Keratinocyte (primary cell): ENCODE results near the gene INIP. TPM values are rescaled to one million over a fixed set of nuclear protein-coding genes. Genes with fewer than 3 reads are reported as not detected.

ENCODE experiments used
- DNase-seq: peaks from one replicate; pipeline ENCODE4 v3.0.0-alpha.2; 2011; ENCODE audit warnings: low read depth, missing footprints, low spot score
- FAIRE-seq: peaks from 2 replicates; lab custom pipeline; 2011; peaks lifted over from hg19 to GRCh38; lab: Jason Lieb, UNC
- H2AFZ ChIP-seq: 2 replicates; pipeline ENCODE4 v1.6.0; 2012; ENCODE audit warnings: low read length, control low read depth, inconsistent platforms; ENCODE audit not compliant: control insufficient read depth
- H3K27ac ChIP-seq: 2 replicates; pipeline ENCODE4 v1.5.1; 2011; ENCODE audit warnings: low read length; ENCODE audit not compliant: control insufficient read depth, insufficient read depth
- H3K27me3 ChIP-seq: 3 replicates; pipeline ENCODE4 v1.6.0; 2011; ENCODE audit warnings: low read length; ENCODE audit not compliant: control insufficient read depth, insufficient read depth; ENCODE audit errors: extremely low read depth
- H3K36me3 ChIP-seq, 2 experiments: 2 replicates in 1 of 2; 3 replicates in 1 of 2; pipeline ENCODE4 v1.5.1; 2011; ENCODE audit warnings: low read length in 2 of 2, mild to moderate bottlenecking in 1 of 2; ENCODE audit not compliant: control insufficient read depth in 2 of 2, insufficient read depth in 2 of 2; ENCODE audit errors: extremely low read depth in 1 of 2
- H3K4me1 ChIP-seq: 3 replicates; pipeline ENCODE4 v1.5.1; 2011; ENCODE audit warnings: low read length; ENCODE audit not compliant: control insufficient read depth, insufficient read depth; ENCODE audit errors: extremely low read depth
- H3K4me2 ChIP-seq: 3 replicates; pipeline ENCODE4 v1.6.0; 2011; ENCODE audit warnings: low read depth, low read length; ENCODE audit not compliant: control insufficient read depth, insufficient read depth; ENCODE audit errors: extremely low read depth
- H3K4me3 ChIP-seq, 3 experiments: fragments of 200-600 bp in 1 of 3; sonication (generic) in 1 of 3; 2 replicates in 2 of 3; 3 replicates in 1 of 3; pipeline ENCODE4 v1.5.1; 2011 to 2016; ENCODE audit warnings: low read length in 3 of 3, mild to moderate bottlenecking in 3 of 3, control low read depth in 2 of 3, inconsistent platforms in 1 of 3, low read depth in 1 of 3, mixed read lengths in 1 of 3, mixed run types in 1 of 3, moderate library complexity in 1 of 3; ENCODE audit not compliant: control insufficient read depth in 2 of 3, insufficient read depth in 2 of 3; ENCODE audit errors: extremely low read depth in 1 of 3
- H3K79me2 ChIP-seq: 2 replicates; pipeline ENCODE4 v1.6.0; 2012; ENCODE audit warnings: low read length; ENCODE audit not compliant: control insufficient read depth, insufficient read depth
- H3K9ac ChIP-seq: 3 replicates; pipeline ENCODE4 v1.6.0; 2011; ENCODE audit warnings: low read length; ENCODE audit not compliant: control insufficient read depth, insufficient read depth; ENCODE audit errors: extremely low read depth
- H3K9me1 ChIP-seq: 3 replicates; pipeline ENCODE4 v1.6.0; 2011; ENCODE audit warnings: low read length; ENCODE audit not compliant: control insufficient read depth, insufficient read depth; ENCODE audit errors: extremely low read depth
- H3K9me3 ChIP-seq: 2 replicates; pipeline ENCODE4 v1.5.1; 2012; ENCODE audit warnings: low read depth, low read length; ENCODE audit not compliant: control insufficient read depth
- H4K20me1 ChIP-seq: 3 replicates; pipeline ENCODE4 v1.6.0; 2011; ENCODE audit warnings: low read length; ENCODE audit not compliant: control insufficient read depth, insufficient read depth; ENCODE audit errors: extremely low read depth
- EZH2 ChIP-seq: IDR thresholded peaks from one replicate; pipeline ENCODE4 v1.6.1; 2012; ENCODE audit warnings: inconsistent platforms, mild to moderate bottlenecking, low read length, moderate library complexity
- dilution Hi-C: fragments of 300-500 bp; cut with MboI; formaldehyde crosslinking; loops from one replicate; pipeline ENCODE4 v1.7.0; 2020; ENCODE audit warnings: low sequenced_read_pairs; ENCODE audit not compliant: extremely low pct_ligation_motif_present
- polyA plus RNA-seq, 5 experiments: library from polyadenylated mRNA; depleted of rRNA in 3 of 5; stranded (reverse) in 3 of 5; stranded (forward) in 1 of 5; unstranded in 1 of 5; fragments of >200 nt; gene quantifications; 1 replicate in 1 of 5; 2 replicates in 3 of 5; 3 replicates in 1 of 5; pipeline versions ENCODE4 v1.2.1 to v1.2.3, GENCODE V29; 2011 to 2012; ENCODE audit warnings: missing spikeins in 2 of 5, low read depth in 1 of 5, low replicate concordance in 1 of 5
- TF ChIP-seq, protein P1 (sequence below), 3 experiments: IDR thresholded peaks in 1 of 3; conservative IDR thresholded peaks in 1 of 3; optimal IDR thresholded peaks in 1 of 3; 2 replicates in 2 of 3; 3 replicates in 1 of 3; pipeline versions ENCODE3 to v1.5.1; 2011; ENCODE audit warnings: low read length in 3 of 3, mild to moderate bottlenecking in 3 of 3, moderate library complexity in 2 of 3, control low read depth in 1 of 3, inconsistent platforms in 1 of 3; ENCODE audit not compliant: insufficient read depth in 2 of 3; ENCODE audit errors: extremely low read depth in 1 of 3

The INIP gene
- polyA plus RNA-seq, 1 donor (not counting 4 experiments of a cell fraction or from before 2014, with no cell fraction given), result 22.0 TPM

DNA sequence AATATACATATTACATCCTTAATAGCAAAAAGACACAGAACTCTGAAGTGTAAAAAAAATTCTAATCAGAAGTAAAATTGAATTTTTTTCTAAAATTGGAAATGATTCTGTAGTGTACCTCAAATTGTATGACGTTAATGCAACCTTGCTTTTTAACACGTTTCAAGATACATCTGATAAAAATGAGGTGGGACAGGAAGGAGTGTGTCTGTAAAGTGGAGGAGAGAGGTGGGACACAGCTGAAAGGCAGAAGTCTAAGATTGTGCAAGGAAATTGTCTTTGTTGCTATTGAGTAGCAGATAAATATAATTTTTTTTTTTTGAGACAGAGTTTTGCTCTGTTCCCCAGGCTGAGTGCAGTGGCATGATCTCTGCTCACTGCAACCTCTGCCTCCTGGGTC lies 17.0 kb upstream of the INIP start:
- H3K4me2 ChIP-seq, result no peak overlapping the region
- TF ChIP-seq EZH2, result no peak
- TF ChIP-seq, protein P1, sequence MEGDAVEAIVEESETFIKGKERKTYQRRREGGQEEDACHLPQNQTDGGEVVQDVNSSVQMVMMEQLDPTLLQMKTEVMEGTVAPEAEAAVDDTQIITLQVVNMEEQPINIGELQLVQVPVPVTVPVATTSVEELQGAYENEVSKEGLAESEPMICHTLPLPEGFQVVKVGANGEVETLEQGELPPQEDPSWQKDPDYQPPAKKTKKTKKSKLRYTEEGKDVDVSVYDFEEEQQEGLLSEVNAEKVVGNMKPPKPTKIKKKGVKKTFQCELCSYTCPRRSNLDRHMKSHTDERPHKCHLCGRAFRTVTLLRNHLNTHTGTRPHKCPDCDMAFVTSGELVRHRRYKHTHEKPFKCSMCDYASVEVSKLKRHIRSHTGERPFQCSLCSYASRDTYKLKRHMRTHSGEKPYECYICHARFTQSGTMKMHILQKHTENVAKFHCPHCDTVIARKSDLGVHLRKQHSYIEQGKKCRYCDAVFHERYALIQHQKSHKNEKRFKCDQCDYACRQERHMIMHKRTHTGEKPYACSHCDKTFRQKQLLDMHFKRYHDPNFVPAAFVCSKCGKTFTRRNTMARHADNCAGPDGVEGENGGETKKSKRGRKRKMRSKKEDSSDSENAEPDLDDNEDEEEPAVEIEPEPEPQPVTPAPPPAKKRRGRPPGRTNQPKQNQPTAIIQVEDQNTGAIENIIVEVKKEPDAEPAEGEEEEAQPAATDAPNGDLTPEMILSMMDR (optimal IDR thresholded peaks at IDR 0.05 in 1 of 3, IDR thresholded peaks at IDR 0.05 in 1 of 3, conservative IDR thresholded peaks at IDR 0.05 in 1 of 3; ENCODE audit: extremely low read depth in 1 of 3, insufficient read depth in 2 of 3, low read length in 3 of 3), result no peak
- no peaks in the 10 kb centered on the region for H3K36me3 ChIP-seq
- H3K27ac ChIP-seq, result no peak overlapping the region
- no peaks in the 10 kb centered on the region for H3K9me3 ChIP-seq
- dilution Hi-C loops, result no loop called here
- H3K79me2 ChIP-seq, result no peaks in the 10 kb centered on the region
- peaks cover 6% of the 10 kb centered on the region for H3K4me1 ChIP-seq
- H3K4me3 ChIP-seq, result no peak overlapping the region
- H3K27me3 ChIP-seq, result no peaks in the 10 kb centered on the region
- no peaks in the 10 kb centered on the region for H4K20me1 ChIP-seq
- no peaks in the 10 kb centered on the region for H3K9me1 ChIP-seq
- no peak overlapping the region for H2AFZ ChIP-seq
- H3K9ac ChIP-seq, result no peak overlapping the region
- no peak for FAIRE-seq
- no peak for DNase-seq

DNA sequence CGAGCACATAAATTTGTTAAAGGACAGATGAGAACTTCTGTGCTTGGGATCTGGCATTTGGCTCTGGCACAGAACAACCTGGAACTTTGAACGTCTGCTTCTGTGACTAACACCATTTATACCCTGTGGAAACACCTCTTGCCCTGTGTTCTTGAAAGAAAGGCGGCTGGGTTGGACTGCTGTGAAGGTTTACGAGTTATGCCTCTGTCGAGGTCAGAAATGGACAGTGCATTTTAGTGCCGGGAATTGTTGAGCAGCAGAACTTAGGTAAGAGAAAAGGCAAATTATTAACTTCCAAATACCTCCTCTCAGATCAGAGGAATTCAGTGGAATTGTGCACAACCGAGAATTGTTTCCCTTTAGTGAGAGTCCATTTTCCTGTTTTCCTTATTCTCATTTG lies 14.1 kb upstream of the INIP start:
- dilution Hi-C loops, result no loop called here
- Histone ChIP-seq H3K4me1 (peaks cover 3% of the 10 kb centered on the region), H3K4me2 (no peak overlapping the region), H3K9me3 (no peaks in the 10 kb centered on the region), H3K79me2 (no peaks in the 10 kb centered on the region), H3K9ac (no peak overlapping the region), H3K27me3 (no peaks in the 10 kb centered on the region), H4K20me1 (no peaks in the 10 kb centered on the region), H3K4me3 (no peak overlapping the region), H3K36me3 (no peaks in the 10 kb centered on the region), H3K9me1 (no peaks in the 10 kb centered on the region), H3K27ac (no peak overlapping the region), H2AFZ (no peak overlapping the region)
- DNase-seq (no peak), FAIRE-seq (no peak)
- TF ChIP-seq EZH2, result no peak
- TF ChIP-seq, protein P1 (optimal IDR thresholded peaks at IDR 0.05 in 1 of 3, IDR thresholded peaks at IDR 0.05 in 1 of 3, conservative IDR thresholded peaks at IDR 0.05 in 1 of 3; ENCODE audit: extremely low read depth in 1 of 3, insufficient read depth in 2 of 3, low read length in 3 of 3), result no peak
